HepG2 (cell line): ENCODE results near the gene PXYLP1. TPM values are rescaled to one million over a fixed set of nuclear protein-coding genes. Genes with fewer than 3 reads are reported as not detected.

Experiments used
- ATAC-seq: fragments of 200-7000 bp; cut with Tn5 transposase; 3 replicates; pipeline ENCODE4 v1.9.1; 2020; ENCODE audit warnings: mild to moderate bottlenecking, moderate library complexity
- BruUV-seq: library from RNA; stranded (reverse); fragments of 400-500 nt; replicated peaks from 2 replicates; lab custom pipeline; 2021; lab: Mats Ljungman, UMichigan
- CTCF ChIA-PET: fragments of 300-600 bp; formaldehyde crosslinking; extraction: SDS; loops from one replicate; lab custom pipeline; 2021; ENCODE audit warnings: low total read pairs, inconsistent platforms, low intra/inter-chr PET ratio; lab: Yijun Ruan, JAX
- POLR2A ChIA-PET: fragments of 350-600 bp; sonication (Branson Sonifier 250); formaldehyde crosslinking; loops from one replicate; lab custom pipeline; 2020; ENCODE audit warnings: antibody characterized with exemption, inconsistent platforms; lab: Yijun Ruan, JAX
- DNase-seq: peaks from one replicate; pipeline ENCODE4 v3.0.0-alpha.2; 2015; ENCODE audit warnings: low spot score
- FAIRE-seq: peaks from 3 replicates; lab custom pipeline; 2011; peaks lifted over from hg19 to GRCh38; lab: Jason Lieb, UNC
- H2AFZ ChIP-seq: one replicate; pipeline ENCODE4 v1.6.1; 2011; ENCODE audit warnings: low read length, inconsistent platforms
- H3K27ac ChIP-seq: fragments of 300-600 bp; 3 replicates; pipeline ENCODE4 v1.8.0; 2011; ENCODE audit warnings: mixed run types, mild to moderate bottlenecking, mixed read lengths, low read length, inconsistent platforms; ENCODE audit not compliant: insufficient read depth; ENCODE audit errors: extremely low read length
- H3K27me3 ChIP-seq, 2 experiments: fragments of 200-600 bp in 1 of 2; 2 replicates in 1 of 2; 3 replicates in 1 of 2; pipeline versions ENCODE4 v1.6.0 to v1.8.0; 2011; ENCODE audit warnings: low read length in 2 of 2, mild to moderate bottlenecking in 2 of 2, moderate library complexity in 2 of 2, inconsistent platforms in 1 of 2; ENCODE audit not compliant: insufficient read depth in 2 of 2, control insufficient read depth in 1 of 2
- H3K36me3 ChIP-seq, 2 experiments: fragments of 200-600 bp in 1 of 2; replicated peaks in 1 of 2; 2 replicates in 1 of 2; 3 replicates in 1 of 2; pipeline versions ENCODE4 v1.5.1 to v1.8.0; 2011; ENCODE audit warnings: low read length in 2 of 2, inconsistent platforms in 1 of 2; ENCODE audit not compliant: insufficient read depth in 2 of 2, control insufficient read depth in 1 of 2
- H3K4me1 ChIP-seq: 2 replicates; pipeline ENCODE4 v1.5.1; 2012; ENCODE audit warnings: low read length, inconsistent platforms; ENCODE audit not compliant: insufficient read depth
- H3K4me2 ChIP-seq: 2 replicates; pipeline ENCODE4 v1.6.0; 2011; ENCODE audit warnings: low read depth, low read length, inconsistent platforms
- H3K4me3 ChIP-seq, 3 experiments: fragments of 200-600 bp in 1 of 3; sonication (generic), shearing (Covaris generic) in 1 of 3; replicated peaks in 1 of 3; 2 replicates each; pipeline ENCODE4 v1.5.1; 2011 to 2016; ENCODE audit warnings: low read length in 3 of 3, inconsistent platforms in 2 of 3, low read depth in 2 of 3, mild to moderate bottlenecking in 2 of 3, control low read depth in 1 of 3, mixed read lengths in 1 of 3; ENCODE audit not compliant: insufficient read depth in 1 of 3
- H3K79me2 ChIP-seq: one replicate; pipeline ENCODE4 v1.6.1; 2011; ENCODE audit warnings: low read length, inconsistent platforms; ENCODE audit not compliant: insufficient read depth
- H3K9ac ChIP-seq: 2 replicates; pipeline ENCODE4 v1.6.0; 2011; ENCODE audit warnings: mild to moderate bottlenecking, low read depth, low read length, inconsistent platforms; ENCODE audit not compliant: insufficient read depth
- H3K9me3 ChIP-seq: 2 replicates; pipeline ENCODE4 v1.5.1; 2012; ENCODE audit warnings: mild to moderate bottlenecking, low read length
- H4K20me1 ChIP-seq: 2 replicates; pipeline ENCODE4 v1.6.0; 2011; ENCODE audit warnings: inconsistent platforms, mild to moderate bottlenecking, low read length, moderate library complexity; ENCODE audit not compliant: insufficient read depth
- HDAC6 ChIP-seq: fragments of 200-600 bp; sonication (generic); IDR thresholded peaks from 2 replicates; pipeline ENCODE4 v1.7.0; 2017; ENCODE audit warnings: mild to moderate bottlenecking, antibody characterized with exemption, low read length, low read depth
- NFYB ChIP-seq: sonication (generic); formaldehyde crosslinking; IDR thresholded peaks from 2 replicates; pipeline ENCODE4 v1.4.0; 2020; ENCODE audit warnings: missing genetic modification reagents
- SPEN ChIP-seq: sonication (generic); formaldehyde crosslinking; IDR thresholded peaks from 2 replicates; pipeline ENCODE4 v1.5.1; 2020; ENCODE audit warnings: low read depth, mild to moderate bottlenecking, missing genetic modification reagents
- TRIM24 ChIP-seq: sonication (generic); formaldehyde crosslinking; IDR thresholded peaks from 2 replicates; pipeline ENCODE4 v1.8.0; 2022; ENCODE audit warnings: mild to moderate bottlenecking, missing genetic modification reagents
- ZNF678 ChIP-seq: sonication (generic); formaldehyde crosslinking; IDR thresholded peaks from 2 replicates; pipeline ENCODE4 v1.4.0; 2020; ENCODE audit warnings: mild to moderate bottlenecking, missing genetic modification reagents
- ZNF709 ChIP-seq: sonication (generic); formaldehyde crosslinking; IDR thresholded peaks from 2 replicates; pipeline ENCODE4 v1.5.0; 2020; ENCODE audit warnings: mild to moderate bottlenecking, missing genetic modification reagents
- ZSCAN22 ChIP-seq: sonication (generic); formaldehyde crosslinking; IDR thresholded peaks from 2 replicates; pipeline ENCODE4 v1.4.0; 2020; ENCODE audit warnings: mild to moderate bottlenecking, missing genetic modification reagents
- WGBS: methylation state at CpG from one replicate; pipeline ENCODE4 v1.1.6; 2017; ENCODE audit warnings: low lambda C conversion rate; 5-methylcytosine and 5-hydroxymethylcytosine counted together
- in situ Hi-C: cut with HindIII; loops from 2 replicates; pipeline ENCODE4 v1.10.0; 2017; ENCODE audit warnings: low pct_unique_long_range_greater_than_20kb; ENCODE audit not compliant: extremely low pct_ligation_motif_present
- intact Hi-C: fragments of 100-400 bp; cut with micrococcal nuclease; formaldehyde crosslinking; loops from one replicate; pipeline ENCODE4 v1.10.0; 2022; ENCODE audit not compliant: unreplicated experiment
- polyA plus RNA-seq, 8 experiments: library from polyadenylated mRNA; depleted of rRNA in 3 of 8; stranded (reverse) in 7 of 8; unstranded in 1 of 8; fragments of >200 nt; fragmentation: Illumina TruSeq in 4 of 8; extraction: Trizol in 4 of 8; gene quantifications; 2 replicates each; pipeline versions ENCODE4 v1.2.1 to v1.2.3, GENCODE V29; 2011 to 2016; ENCODE audit warnings: low read depth in 4 of 8, missing spikeins in 1 of 8, mixed read lengths in 1 of 8; ENCODE audit not compliant: insufficient read depth in 1 of 8
- total RNA-seq, 5 experiments: library from RNA; depleted of rRNA; stranded (reverse); fragments of >200 nt; fragmentation: Illumina TruSeq; extraction: Trizol; gene quantifications; 2 replicates each; pipeline ENCODE4 v1.2.3, GENCODE V29; 2016; ENCODE audit warnings: low read depth in 1 of 5
- TF ChIP-seq, protein P1 (sequence below): sonication (generic); formaldehyde crosslinking; IDR thresholded peaks from 2 replicates; pipeline ENCODE4 v1.8.0; 2022; ENCODE audit warnings: missing genetic modification reagents, mild to moderate bottlenecking, inconsistent platforms, borderline replicate concordance
- TF ChIP-seq, protein P2 (sequence below): sonication (generic); formaldehyde crosslinking; IDR thresholded peaks from 2 replicates; pipeline ENCODE4 v1.4.0; 2020; ENCODE audit warnings: mild to moderate bottlenecking, missing genetic modification reagents
- TF ChIP-seq, protein P3 (sequence below): sonication (generic); formaldehyde crosslinking; IDR thresholded peaks from 2 replicates; pipeline ENCODE4 v1.8.1; 2022; ENCODE audit warnings: mild to moderate bottlenecking, missing genetic modification reagents
- TF ChIP-seq, protein P4 (sequence below): sonication (generic); formaldehyde crosslinking; conservative IDR thresholded peaks from 2 replicates; pipeline ENCODE4 v1.4.0; 2020; ENCODE audit warnings: missing genetic modification reagents
- TF ChIP-seq, protein P5 (sequence below): IDR thresholded peaks from 2 replicates; pipeline ENCODE4 v1.6.1; 2016; ENCODE audit warnings: low read depth

Gene PXYLP1
- total and polyA plus RNA-seq, 2 of the 13 experiments (the other 11 are each of a cell fraction or from before 2014, with no cell fraction given), result 4.9 to 8.1 TPM

DNA sequence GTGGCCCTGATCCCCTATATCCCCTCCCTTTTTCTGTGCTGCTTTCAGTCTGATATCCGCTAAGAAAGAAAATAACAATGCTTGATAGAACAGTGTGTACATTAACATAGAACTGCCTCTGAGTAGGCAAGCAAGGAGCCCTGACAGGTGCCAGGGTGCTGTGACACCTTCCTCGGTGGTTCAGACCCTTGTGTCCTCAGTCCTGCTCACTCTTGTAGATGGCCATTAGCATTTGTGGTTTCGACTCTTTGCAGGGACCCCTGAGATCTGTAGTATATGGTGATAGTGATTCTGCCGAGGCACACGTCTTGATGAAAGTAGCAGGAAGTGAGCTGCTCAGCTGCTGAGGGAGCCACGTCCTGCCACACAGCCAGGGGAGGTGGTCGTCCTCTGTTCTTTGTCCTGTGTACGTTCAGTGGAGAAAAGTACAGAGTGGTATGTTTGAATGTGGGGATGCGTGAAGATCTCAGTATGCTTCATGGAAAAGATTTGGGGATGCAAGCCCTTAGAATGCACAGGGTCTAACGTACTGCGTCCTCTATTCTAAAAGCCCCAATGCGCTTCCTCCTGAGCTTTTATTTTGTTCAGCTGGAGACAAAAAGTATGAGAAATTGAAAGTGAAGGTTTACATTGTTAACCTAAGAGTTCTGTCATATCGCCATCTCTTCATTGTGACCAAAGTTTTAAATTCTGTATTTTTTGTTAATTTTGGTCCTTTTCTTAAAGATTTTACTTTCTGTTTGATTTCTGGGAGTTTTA lies 35.4 kb downstream of the PXYLP1 start:
- DNase-seq (no peak), ATAC-seq (no peak), FAIRE-seq (no peak)
- POLR2A ChIA-PET, result no interaction called here
- no peaks in the 10 kb centered on the region for H3K79me2 ChIP-seq
- peaks cover 22% of the 10 kb centered on the region for H3K4me1 ChIP-seq
- 87% methylated on average over 13 of the region's 13 CpGs for WGBS
- H3K4me2 ChIP-seq, result no peak overlapping the region
- no peak overlapping the region for H2AFZ ChIP-seq
- CTCF ChIA-PET, result no interaction called here
- H3K9ac ChIP-seq, result no peak overlapping the region
- no peaks in the 10 kb centered on the region; a peak in 1 of 5 replicates for H3K27me3 ChIP-seq
- no peaks in the 10 kb centered on the region for H3K9me3 ChIP-seq
- no TSS peak for BruUV-seq
- intact Hi-C loops, result no loop called here
- peaks cover 1 to 4% of the 10 kb centered on the region in 2 experiments; a peak in 1 of 5 replicates for H3K36me3 ChIP-seq
- H3K4me3 ChIP-seq, result no peak overlapping the region
- H3K27ac ChIP-seq, result no peak overlapping the region
- TF ChIP-seq HDAC6 (no peak), SPEN (no peak), TRIM24 (no peak), ZNF678 (CRISPR knock-in tag) (no peak), NFYB (CRISPR knock-in tag) (no peak), ZSCAN22 (CRISPR knock-in tag) (no peak), ZNF709 (CRISPR knock-in tag) (no peak)
- TF ChIP-seq, protein P1, sequence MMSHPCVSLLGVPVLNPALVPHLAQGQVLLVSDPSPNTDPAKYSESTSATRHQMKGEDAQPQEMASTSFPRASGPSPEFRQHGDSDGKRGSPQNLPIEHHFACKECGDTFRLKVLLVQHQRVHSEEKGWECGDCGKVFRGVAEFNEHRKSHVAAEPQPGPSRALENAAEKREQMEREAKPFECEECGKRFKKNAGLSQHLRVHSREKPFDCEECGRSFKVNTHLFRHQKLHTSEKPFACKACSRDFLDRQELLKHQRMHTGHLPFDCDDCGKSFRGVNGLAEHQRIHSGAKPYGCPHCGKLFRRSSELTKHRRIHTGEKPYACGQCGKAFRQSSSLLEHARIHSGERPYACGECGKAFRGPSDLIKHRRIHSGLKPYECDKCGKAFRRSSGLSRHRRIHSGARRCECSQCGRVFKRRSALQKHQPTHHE (CRISPR knock-in tag), result no peak
- TF ChIP-seq, protein P2, sequence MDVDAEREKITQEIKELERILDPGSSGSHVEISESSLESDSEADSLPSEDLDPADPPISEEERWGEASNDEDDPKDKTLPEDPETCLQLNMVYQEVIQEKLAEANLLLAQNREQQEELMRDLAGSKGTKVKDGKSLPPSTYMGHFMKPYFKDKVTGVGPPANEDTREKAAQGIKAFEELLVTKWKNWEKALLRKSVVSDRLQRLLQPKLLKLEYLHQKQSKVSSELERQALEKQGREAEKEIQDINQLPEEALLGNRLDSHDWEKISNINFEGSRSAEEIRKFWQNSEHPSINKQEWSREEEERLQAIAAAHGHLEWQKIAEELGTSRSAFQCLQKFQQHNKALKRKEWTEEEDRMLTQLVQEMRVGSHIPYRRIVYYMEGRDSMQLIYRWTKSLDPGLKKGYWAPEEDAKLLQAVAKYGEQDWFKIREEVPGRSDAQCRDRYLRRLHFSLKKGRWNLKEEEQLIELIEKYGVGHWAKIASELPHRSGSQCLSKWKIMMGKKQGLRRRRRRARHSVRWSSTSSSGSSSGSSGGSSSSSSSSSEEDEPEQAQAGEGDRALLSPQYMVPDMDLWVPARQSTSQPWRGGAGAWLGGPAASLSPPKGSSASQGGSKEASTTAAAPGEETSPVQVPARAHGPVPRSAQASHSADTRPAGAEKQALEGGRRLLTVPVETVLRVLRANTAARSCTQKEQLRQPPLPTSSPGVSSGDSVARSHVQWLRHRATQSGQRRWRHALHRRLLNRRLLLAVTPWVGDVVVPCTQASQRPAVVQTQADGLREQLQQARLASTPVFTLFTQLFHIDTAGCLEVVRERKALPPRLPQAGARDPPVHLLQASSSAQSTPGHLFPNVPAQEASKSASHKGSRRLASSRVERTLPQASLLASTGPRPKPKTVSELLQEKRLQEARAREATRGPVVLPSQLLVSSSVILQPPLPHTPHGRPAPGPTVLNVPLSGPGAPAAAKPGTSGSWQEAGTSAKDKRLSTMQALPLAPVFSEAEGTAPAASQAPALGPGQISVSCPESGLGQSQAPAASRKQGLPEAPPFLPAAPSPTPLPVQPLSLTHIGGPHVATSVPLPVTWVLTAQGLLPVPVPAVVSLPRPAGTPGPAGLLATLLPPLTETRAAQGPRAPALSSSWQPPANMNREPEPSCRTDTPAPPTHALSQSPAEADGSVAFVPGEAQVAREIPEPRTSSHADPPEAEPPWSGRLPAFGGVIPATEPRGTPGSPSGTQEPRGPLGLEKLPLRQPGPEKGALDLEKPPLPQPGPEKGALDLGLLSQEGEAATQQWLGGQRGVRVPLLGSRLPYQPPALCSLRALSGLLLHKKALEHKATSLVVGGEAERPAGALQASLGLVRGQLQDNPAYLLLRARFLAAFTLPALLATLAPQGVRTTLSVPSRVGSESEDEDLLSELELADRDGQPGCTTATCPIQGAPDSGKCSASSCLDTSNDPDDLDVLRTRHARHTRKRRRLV (CRISPR knock-in tag), result no peak
- TF ChIP-seq, protein P3, sequence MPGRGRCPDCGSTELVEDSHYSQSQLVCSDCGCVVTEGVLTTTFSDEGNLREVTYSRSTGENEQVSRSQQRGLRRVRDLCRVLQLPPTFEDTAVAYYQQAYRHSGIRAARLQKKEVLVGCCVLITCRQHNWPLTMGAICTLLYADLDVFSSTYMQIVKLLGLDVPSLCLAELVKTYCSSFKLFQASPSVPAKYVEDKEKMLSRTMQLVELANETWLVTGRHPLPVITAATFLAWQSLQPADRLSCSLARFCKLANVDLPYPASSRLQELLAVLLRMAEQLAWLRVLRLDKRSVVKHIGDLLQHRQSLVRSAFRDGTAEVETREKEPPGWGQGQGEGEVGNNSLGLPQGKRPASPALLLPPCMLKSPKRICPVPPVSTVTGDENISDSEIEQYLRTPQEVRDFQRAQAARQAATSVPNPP (CRISPR knock-in tag), result no peak
- TF ChIP-seq, protein P4, sequence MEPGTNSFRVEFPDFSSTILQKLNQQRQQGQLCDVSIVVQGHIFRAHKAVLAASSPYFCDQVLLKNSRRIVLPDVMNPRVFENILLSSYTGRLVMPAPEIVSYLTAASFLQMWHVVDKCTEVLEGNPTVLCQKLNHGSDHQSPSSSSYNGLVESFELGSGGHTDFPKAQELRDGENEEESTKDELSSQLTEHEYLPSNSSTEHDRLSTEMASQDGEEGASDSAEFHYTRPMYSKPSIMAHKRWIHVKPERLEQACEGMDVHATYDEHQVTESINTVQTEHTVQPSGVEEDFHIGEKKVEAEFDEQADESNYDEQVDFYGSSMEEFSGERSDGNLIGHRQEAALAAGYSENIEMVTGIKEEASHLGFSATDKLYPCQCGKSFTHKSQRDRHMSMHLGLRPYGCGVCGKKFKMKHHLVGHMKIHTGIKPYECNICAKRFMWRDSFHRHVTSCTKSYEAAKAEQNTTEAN (CRISPR knock-in tag), result no peak
- TF ChIP-seq, protein P5, sequence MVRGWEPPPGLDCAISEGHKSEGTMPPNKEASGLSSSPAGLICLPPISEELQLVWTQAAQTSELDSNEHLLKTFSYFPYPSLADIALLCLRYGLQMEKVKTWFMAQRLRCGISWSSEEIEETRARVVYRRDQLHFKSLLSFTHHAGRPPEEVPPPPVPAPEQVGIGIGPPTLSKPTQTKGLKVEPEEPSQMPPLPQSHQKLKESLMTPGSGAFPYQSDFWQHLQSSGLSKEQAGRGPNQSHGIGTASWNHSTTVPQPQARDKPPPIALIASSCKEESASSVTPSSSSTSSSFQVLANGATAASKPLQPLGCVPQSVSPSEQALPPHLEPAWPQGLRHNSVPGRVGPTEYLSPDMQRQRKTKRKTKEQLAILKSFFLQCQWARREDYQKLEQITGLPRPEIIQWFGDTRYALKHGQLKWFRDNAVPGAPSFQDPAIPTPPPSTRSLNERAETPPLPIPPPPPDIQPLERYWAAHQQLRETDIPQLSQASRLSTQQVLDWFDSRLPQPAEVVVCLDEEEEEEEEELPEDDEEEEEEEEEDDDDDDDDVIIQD (CRISPR knock-in tag), result no peak
- no peaks in the 10 kb centered on the region for H4K20me1 ChIP-seq
- in situ Hi-C loops, result no loop called here
